ENCODE measurements around the gene GRAMD1A. TPM values are rescaled to one million over a fixed set of nuclear protein-coding genes. Genes with fewer than 3 reads are reported as not detected.
"Not testable (repeated sequence)": the region's sequence is repeated elsewhere in the genome, so short reads cannot be mapped to it uniquely, and the experiment has no call there.

GRAMD1A gene
- total RNA-seq, 1 donor from 2014 or later: 19.8 TPM

DNA sequence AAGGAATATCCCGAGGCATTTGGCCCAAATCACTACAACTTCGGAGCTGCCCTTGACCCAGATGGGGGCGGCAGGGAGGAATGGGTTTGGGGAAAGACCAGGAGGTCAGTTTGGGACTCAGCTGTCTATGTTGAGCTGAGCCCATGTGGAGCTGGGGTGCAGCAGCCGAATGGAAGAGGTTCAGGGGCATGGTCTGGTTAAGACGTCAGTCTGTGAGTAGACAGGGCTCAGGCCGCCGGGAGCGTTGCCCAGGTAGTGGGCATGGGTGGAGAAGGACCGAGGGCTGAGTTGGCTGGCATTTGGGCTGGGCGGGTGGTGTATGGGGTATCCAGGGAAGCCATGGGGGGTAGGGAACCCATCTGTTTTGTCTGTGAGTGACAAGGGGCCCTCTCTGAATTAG, 20.9 kb downstream of the GRAMD1A start:
- no peak for DNase-seq

DNA sequence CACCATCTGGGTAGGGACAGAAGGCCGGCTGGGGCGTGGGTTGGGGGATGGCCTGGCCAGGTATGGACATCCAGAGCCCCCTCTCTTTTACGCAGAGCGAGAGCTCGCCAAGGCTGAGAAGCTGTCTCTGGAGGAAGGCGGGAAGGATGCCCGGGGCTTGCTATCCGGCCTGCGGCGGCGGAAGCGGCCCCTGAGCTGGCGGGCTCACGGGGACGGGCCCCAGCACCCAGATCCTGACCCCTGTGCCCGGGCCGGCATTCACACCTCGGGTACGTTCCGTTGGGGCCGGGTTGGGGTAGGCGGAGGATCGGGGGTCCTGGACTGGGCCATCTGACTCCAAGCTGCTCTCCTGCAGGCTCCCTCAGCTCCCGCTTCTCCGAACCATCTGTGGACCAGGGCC, 21.5 kb downstream of the GRAMD1A start:
- DNase-seq: no peak

DNA sequence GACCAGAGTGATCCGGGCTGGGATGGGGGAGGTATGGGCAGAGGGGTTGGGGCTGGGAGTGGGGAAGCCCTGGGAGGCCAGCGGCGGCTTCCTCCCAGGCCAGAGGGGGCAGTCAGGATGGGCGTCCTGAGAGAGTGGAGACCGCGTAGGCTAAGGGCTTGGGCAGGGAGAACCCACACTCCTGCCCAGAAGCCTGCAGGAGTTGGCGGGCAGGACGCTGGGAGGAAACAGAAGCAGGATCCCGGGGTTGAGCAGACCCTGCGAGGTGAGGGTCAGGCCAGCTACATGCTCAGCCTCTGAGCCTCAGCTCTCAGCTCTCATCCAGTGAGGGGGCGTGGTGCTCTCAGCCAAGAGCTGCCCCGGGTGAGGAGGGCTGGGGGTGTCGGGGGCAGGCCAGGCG, 22.3 kb downstream of the GRAMD1A start:
- no peak for DNase-seq

DNA sequence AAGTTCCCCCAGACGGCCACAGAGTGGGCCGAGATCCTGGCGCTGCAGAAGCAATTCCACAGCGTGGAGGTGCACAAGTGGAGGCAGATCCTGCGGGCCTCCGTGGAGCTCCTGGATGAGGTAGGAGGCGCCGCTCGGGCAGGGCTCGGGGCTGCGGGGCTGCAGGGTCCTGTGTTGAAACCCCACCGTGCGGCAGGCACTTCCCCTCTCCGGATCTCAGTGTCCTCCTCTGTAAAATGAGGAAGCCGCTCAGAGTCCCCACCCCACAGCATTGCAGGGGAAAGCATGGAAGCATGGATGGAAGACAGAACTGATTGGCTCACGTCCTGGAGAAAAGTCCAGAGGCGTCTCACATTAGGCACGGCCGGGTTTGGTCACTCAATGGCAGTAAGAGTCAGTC, 23.3 kb downstream of the GRAMD1A start:
- DNase-seq: no peak

DNA sequence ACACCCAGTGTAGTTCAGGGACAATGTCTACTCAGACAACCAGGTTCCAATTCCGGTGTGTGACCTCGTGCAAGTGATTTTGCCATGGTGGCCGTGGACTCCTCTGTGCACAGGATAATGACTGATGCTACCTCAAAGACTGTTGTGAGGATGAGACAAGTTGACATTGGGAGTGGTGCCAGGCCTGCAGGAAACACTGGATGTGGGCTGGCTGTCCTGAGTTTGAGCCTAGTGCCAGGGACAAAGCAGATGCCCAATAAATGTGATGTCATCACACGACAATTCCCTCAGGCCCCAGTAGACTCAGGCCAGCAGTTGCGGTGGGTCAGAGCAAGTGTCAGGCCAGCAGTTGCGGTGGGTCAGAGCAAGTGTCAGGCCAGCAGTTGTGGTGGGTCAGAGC, 24.0 kb downstream of the GRAMD1A start:
- DNase-seq: no peak

DNA sequence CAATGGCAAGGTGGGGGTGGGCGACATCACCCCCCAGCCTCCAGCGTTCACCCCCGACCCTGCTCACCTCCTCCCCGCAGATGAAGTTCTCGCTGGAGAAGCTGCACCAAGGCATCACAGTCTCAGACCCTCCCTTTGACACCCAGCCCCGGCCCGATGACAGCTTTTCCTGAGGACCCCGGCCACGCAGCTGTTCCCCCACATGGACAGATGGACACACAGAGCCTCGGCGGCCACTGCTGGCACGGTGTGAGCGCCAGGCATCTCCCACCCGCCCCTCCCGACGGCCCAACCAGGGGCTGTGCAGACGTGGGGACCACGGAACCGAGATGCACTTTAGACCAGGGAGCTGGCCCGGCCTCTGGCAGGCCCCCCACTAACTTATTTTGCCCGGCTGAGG, 25.8 kb downstream of the GRAMD1A start:
- DNase-seq: no peak

DNA sequence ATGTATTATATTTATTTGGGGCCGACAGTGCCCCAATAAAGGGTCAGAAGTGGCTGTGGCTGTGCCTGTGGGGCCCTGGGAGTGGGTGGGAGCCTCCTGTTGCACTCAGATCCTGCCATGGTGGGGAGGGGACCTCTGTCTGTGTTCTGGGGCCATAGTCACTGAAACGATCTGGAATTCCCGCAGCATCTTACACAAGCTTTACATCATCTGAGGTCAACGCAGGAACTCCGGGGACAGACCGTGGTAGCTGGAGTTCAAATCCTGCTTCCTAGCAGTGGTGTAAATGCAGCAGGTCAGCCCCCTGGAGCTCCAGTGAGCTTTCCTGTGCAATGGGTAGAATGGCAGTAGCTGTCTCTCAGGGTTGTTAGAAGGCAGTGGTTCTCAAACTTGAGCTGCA, 26.3 kb downstream of the GRAMD1A start:
- DNase-seq: no peak

DNA sequence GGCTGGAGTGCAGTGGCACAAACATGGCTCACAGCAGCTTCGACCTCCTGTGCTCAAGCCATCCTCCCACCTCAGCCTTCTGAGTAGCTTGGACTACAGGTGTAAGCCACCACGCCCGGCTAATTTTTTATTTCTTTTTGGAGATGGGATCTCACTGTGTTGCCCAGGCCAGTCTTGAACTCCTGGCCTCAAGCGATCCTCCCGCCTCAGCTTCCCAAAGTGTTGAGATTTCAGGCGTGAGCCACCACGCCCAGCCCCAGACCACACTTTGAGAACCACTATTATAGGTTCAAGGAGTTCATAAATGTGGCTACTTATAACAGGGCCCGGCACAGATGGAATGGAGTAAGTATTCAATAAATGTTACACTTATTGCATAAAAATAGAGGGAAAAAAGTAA, 26.9 kb downstream of the GRAMD1A start:
- DNase-seq: no peak

DNA sequence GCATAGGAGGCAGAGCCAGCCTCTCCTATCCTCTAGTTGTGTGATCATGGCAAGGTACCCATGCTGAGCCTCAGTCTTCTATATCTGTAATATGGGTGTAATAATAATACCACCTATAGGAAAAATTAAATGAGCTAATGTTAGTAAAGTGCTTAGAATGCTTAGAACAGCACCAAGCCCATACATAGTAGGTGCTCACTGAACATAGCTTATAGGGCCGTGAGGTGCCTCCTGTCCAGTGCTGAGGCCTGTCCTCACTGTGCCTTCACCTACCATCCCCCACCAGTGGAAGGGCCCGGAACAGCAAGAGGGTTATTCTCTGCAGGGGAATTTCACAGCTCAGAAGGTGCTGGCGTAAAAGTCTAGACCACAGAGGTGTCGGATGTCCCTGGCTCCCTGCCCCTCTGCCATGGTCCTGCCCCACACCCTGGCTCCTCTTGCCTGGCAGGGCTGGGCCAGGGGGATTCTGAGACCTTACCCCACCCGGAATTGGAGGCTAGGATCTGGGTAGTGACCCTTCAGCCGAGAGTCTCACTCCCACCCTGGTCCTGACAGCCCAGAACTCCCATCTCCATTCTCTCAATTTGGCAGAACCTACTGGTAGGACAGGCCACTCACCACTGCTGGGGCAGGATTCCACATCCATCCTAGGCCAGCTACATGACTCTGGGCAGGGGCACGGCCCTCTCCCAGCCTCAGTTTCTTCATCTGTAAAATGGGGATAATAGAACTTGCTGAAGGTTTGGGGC, 27.9 kb downstream of the GRAMD1A start:
- DNase-seq: no peak

DNA sequence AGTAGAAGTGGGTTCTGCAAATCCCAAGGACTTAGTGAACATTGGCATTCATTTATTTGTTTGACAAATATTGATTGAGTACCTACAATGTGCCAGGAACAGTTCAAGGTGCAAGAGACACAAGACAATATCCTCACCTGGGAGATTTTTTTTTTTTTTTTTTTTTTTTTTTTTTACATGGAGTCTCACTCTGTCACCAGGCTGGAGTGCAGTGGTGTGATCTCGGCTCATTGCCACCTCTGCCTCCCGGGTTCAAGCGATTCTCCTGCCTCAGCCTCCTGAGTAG, 28.4 kb downstream of the GRAMD1A start:
- not testable (repeated sequence) for DNase-seq

DNA sequence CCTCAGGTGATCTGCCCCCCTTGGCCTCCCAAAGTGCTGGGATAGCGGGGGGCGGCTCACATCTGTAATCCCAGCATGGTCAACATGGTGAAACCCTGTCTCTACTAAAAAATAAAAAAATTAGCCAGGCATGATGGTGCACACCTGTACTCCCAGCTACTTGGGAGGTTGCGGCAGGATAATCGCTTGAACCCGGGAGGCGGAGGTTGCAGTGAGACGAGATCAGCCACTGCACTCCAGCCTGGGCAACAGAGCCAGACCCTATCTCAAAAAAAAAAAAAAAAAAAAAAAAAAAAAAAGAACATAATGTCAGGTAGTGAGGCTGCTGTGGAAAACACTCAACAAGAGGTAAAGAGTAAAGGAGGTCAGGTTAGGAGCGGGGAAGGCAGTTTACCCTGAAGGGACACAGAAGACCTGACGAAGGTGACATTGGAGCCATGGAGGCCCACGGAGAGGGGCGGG, 29.2 kb downstream of the GRAMD1A start:
- not testable (repeated sequence) for DNase-seq

DNA sequence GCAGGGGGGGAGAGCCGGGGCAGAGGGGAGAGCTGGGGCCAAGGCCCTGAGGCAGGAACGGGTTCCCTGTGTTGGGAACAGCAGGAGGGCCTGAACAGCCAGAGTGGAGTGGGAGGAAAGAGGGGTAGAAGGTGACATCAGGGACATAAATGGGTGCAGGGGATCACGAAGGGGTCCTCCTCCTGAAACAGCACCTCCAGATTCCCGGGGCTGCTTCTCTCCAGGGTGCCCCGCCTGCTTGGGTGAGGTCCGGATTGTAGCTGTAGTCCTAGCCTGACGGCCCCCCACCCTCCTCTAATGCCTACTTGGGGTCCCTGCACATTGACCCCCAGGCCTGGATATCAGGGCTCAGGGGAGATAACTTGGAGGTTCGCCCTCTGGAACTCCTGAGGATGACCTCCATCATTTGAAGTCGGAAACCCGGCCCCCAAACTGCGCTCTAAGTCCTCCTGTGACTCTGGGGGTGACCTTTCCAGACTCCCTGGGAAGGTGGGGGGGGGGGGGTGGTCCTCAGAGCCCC, 29.7 kb downstream of the GRAMD1A start:
- DNase-seq: no peak

DNA sequence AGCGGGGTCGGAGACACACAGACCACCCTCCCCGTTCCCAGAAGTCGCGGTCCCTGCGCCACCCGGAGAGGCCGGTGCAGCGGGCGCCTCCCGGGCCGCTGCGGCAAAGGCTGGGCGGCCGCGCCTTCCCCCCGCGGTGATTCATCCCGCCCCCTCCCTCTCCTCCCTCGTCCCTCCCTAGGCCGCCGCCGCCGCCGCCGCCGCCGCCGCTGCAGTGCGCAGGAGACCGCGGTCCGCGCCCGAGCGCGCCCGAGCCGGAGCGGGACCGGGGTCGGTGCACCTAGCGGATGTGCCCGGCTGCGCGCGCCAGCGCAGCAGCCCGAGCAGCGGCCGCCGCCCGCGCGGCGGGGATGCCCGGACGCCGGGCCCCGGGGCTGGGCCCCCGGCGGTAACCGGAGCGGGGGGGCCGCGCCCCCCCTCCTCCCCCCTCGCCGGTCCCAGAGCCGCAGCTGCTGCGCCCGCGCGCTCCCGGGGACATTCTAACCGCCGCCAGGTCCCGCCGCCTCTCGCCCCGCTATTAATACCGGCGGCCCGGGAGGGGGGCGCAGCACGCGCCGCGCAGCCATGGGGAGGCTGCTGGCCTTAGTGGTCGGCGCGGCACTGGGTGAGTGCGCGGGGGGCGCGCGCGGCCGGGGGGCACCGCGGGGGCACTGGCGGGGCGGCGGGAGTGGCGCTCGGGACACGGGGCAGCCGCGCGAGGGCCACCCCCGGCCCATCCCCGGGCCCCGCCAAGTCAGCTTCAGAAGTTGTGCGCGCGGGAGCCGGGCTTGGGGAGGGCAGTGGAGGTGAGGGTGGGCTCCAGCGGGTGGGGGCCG, 30.3 kb downstream of the GRAMD1A start, which contains the start of gene SCN1B:
SCN1B (plus strand) TSS at position 214 of the 815 bp plus-strand sequence; CDS start at position 565, 351 bp downstream.
- DNase-seq: peak; percentile 73

DNA sequence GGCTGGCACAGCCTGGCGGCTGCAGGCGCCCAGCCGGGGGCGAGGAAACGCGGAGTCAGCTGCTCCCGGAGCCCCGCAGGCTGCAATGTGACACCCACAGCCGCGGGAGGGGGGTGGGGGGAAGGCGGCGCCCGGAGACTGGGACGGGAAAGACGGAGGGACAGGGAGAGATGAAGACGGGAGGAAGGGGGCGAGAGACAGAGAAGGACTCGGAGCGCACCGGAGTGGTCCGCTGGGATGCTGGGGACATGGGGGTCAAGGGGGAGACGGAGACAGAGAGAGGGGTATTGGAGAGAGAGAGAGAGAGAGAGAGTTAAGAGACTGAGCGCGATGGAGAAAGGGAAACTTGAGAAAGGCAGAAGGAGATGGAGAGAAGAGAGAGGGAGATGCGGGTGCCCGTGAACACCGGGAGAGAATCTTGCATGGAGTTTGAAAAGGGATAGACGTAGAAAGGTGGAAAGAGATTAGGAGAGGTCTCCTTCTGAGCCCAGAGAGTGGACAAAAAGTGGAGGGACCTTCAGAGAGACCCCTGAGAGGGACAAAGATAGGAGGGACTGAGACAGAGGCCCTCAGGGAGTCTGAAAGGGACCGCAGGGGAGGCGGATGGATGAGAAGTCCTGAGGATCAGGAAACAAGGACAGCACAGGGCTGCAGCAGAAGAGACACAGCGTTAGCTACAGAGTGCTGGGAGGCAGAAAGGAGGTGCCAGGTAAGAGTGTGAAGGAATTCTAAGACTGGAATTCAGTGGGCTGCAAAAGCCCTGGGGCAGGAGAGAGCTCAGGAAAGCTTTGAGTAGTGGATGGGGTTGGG, 31.2 kb downstream of the GRAMD1A start:
- peak; percentile 55 for DNase-seq

DNA sequence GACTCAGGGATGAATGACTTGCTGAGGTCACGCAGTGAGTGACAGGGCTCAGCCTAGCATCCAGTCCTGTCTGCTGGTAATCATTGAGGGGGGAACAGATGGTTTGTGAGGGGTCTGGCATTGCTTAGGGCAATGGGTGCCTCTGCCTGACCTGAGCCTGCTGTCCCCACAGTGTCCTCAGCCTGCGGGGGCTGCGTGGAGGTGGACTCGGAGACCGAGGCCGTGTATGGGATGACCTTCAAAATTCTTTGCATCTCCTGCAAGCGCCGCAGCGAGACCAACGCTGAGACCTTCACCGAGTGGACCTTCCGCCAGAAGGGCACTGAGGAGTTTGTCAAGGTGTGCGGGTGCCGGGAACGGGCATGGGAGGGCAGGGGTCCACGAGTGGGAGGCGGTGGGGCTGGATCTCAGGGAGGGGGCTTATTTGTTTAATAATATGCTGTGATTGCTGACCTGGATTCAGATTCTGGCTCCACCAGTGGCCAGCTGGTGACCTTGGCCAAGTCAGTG, 32.3 kb downstream of the GRAMD1A start:
- DNase-seq: no peak

DNA sequence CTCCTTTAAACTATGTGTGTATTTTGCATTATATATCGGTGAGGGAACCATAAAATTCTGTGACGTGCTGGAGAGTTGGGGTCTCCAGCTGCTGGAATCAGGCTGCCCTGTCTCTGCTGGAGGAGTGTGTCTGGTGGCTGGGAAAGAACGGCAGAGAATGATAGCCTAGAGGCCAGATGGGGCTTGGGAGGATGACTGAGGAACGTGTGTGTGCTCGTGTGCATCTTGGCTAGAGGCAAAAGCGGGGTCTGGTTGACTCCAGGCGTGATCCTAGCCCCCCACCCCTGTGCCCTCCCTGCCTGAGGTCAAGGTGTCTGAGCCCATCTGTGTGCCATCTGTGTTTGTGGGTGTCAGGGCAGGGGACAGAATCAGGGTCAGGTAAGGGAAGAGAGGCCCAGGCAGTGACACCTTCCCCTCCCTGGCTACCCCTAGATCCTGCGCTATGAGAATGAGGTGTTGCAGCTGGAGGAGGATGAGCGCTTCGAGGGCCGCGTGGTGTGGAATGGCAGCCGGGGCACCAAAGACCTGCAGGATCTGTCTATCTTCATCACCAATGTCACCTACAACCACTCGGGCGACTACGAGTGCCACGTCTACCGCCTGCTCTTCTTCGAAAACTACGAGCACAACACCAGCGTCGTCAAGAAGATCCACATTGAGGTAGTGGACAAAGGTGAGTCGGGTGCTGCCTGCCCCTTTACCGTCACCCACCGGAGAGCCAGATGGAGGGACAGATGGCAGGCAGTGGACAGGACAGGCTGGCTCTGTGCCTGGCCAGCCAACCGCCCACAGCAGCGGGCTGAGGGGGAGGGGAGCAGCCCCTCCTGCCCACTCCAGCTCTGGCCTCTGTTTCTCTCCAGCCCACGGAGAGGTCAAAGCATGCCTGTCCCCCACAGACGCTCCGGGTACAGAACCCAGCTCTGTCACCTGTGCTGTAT, 33.2 kb downstream of the GRAMD1A start:
- DNase-seq: no peak

DNA sequence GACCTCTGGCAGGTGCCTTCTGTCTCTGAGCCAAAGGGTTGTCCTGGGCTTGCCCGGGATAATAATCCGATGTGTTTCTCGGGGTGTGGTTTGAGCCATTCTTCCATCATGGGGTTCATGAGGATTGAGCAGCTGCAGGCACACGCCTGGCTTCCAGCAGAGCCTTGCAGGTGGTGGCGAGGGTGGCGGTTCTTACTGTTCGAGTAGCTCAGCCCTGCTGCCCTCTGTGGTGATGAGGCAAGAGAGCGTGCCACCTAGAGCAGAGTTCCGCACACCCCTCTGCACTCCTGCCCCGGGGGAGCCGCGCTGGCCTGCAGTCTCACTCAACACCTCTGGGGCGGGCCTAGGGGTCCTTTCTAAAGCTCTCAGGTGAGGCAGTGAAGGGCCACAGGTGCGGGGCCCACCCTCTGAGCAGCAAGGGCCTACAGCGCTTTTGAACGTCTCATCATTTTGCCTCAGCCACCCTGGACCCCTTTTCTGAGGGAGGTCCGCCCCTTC, 33.9 kb downstream of the GRAMD1A start:
- DNase-seq: no peak

DNA sequence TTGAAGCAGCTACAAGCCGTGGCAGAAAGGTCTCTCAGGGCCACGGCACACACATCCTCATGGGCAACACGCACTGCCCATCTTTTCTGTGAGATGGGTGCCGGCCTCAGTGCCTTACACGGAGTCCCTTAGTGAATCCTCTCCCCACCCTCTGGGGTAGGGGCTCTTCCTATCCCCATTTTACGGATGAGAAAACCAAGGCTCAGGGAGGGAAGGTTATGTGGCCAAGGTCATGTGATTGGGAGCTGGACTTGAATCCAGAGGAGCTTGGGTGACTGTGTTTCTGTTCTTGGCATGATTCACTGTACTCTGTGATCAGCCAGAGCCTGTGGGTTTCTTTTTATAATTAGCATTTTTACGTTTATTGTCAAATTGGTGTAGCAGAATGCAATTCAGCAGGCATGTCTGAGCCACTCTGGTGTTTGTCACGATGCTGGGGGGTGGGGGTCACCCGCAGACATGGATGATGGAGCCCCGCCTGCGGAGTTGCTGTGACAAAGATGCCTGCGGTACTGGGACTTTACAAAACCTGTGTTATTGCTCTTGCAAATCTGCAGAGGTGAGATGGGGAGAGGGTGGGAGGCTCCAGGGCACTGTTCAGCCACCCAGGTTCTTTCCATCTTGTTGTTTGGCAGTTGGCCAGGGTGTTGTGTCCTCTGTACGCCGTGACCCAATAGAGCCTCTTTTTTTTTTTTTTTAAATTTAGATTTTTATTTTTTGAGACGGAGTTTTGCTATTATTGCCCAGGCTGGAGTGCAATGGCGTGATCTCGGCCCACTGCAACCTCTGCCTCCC, 34.7 kb downstream of the GRAMD1A start:
- no peak for DNase-seq

DNA sequence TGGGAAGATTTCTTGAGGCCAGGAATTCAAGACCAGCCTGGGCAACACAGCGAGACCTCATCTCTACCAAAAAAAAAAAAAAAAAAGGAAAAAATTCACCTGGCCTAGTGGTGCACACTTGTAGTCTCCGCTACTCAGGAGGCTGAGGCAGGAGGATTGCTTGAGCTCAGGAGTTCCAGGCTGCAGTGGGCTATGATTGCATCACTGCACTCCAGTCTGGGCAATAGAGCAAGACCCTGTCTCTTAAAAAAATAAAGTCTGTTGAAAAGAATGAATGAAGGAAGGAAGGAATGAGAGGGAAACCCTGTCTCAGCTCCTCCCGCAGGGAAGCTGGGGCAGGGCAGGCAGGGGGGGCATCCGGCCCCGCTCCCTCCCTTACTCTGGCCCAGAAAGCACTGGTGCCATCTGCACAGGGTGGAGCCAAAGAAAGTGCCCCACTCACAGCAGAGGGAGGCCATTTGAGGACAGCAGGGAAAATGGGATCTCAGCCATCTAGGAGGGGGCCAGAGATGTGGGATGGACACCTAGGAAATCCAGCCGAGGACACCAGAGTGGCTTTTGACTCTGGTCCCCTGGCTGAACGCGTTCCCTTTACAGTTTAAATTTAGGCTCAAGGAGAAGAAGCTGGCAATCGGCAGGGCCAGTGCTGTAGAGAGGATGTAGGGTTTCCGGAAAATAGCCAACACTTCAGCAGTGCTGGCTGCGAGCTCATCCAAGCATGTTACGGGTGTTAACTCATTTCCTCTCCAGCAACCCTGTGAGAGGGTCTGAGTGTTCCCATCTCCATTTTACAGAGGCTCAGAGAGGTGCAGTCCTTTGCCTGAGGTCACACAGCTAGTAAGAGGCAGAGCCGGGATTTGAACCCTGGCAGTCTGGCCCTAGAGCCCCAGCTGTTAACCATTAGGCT, 37.8 kb downstream of the GRAMD1A start:
- peak; percentile 27 for DNase-seq
